ENCODE results near the gene HOXA9.

Gene HOXA9

GRCh38 chr7:27141137-27141922 is 24.0 kb downstream of the HOXA9 start:
- no peak for DNase-seq

GRCh38 chr7:27140126-27140857 is 25.0 kb downstream of the HOXA9 start:
- DNase-seq = peak; percentile 39

GRCh38 chr7:27139334-27140125 is 25.8 kb downstream of the HOXA9 start:
- peak; percentile 74 for DNase-seq

- DNase-seq = no peak
Observed at GRCh38 chr7:27138985-27139333, 26.4 kb downstream of the HOXA9 start.

GRCh38 chr7:27138472-27138871 is 26.9 kb downstream of the HOXA9 start:
- no peak for DNase-seq

GRCh38 chr7:27137640-27138315 is 27.6 kb downstream of the HOXA9 start:
- DNase-seq = no peak

- no peak for DNase-seq
Observed at GRCh38 chr7:27134392-27134791, 30.9 kb downstream of the HOXA9 start.

- no peak for DNase-seq
Observed at GRCh38 chr7:27133409-27134231, 31.7 kb downstream of the HOXA9 start.

GRCh38 chr7:27132978-27133377 is 32.4 kb downstream of the HOXA9 start:
- DNase-seq = no peak

GRCh38 chr7:27132214-27132613 is 33.1 kb downstream of the HOXA9 start:
- no peak for DNase-seq

GRCh38 chr7:27131390-27131819 is 33.9 kb downstream of the HOXA9 start:
- no peak for DNase-seq

GRCh38 chr7:27130540-27131389 is 34.6 kb downstream of the HOXA9 start, which contains the start of gene HOXA4:
TSS of gene HOXA4 (minus strand) at chr7:27130757. CDS start at chr7:27130733, 24 bp downstream.
- DNase-seq = peak; percentile 82

- DNase-seq = peak; percentile 67
Observed at GRCh38 chr7:27129729-27130539, 35.4 kb downstream of the HOXA9 start.

- DNase-seq = peak; percentile 47
Observed at GRCh38 chr7:27128776-27129728, 36.3 kb downstream of the HOXA9 start.

GRCh38 chr7:27128034-27128433 is 37.3 kb downstream of the HOXA9 start:
- DNase-seq = peak; percentile 43

GRCh38 chr7:27126596-27127327 is 38.6 kb downstream of the HOXA9 start:
- no peak for DNase-seq

- no peak for DNase-seq
Observed at GRCh38 chr7:27125986-27126394, 39.3 kb downstream of the HOXA9 start.

Data from islet precursor cell (in vitro differentiated cells).